HCT116 (cell line): ENCODE results near the gene LRIT3.

ENCODE experiments used
- CEBPB ChIP-seq: IDR thresholded peaks from 2 replicates; pipeline ENCODE4 v1.6.1; 2012; ENCODE audit warnings: low read depth
- EZH2 ChIP-seq: fragments of 200-600 bp; sonication (generic); IDR thresholded peaks from 2 replicates; pipeline ENCODE4 v1.6.1; 2017; ENCODE audit warnings: antibody characterized with exemption, mixed run types
- FOSL1 ChIP-seq: IDR thresholded peaks from 2 replicates; pipeline ENCODE4 v1.6.1; 2012; ENCODE audit warnings: low read depth
- JUND ChIP-seq: IDR thresholded peaks from 2 replicates; pipeline ENCODE4 v1.6.1; 2012
- POLR2A ChIP-seq: IDR thresholded peaks from 2 replicates; pipeline ENCODE4 v1.7.0; 2011; ENCODE audit warnings: borderline replicate concordance; ENCODE audit not compliant: insufficient read depth, insufficient read length; ENCODE audit errors: extremely low read depth
- POLR2AphosphoS5 ChIP-seq: IDR thresholded peaks from 2 replicates; pipeline ENCODE4 v1.6.1; 2011; ENCODE audit warnings: mild to moderate bottlenecking, low read depth, low read length, moderate library complexity
- RAD21 ChIP-seq: IDR thresholded peaks from 2 replicates; pipeline ENCODE4 v1.6.1; 2012; ENCODE audit warnings: low read depth, mild to moderate bottlenecking
- SIN3A ChIP-seq: IDR thresholded peaks from 2 replicates; pipeline ENCODE4 v1.6.1; 2012; ENCODE audit warnings: low read depth
- YY1 ChIP-seq: IDR thresholded peaks from 2 replicates; pipeline ENCODE4 v1.6.1; 2011; ENCODE audit warnings: low read length, low read depth, moderate library complexity, mild to moderate bottlenecking; ENCODE audit not compliant: insufficient replicate concordance; ENCODE audit errors: extremely low read depth
- TF ChIP-seq, protein P1 (sequence below), 3 experiments: fragments of 200-600 bp in 1 of 3; sonication (generic) in 1 of 3; IDR thresholded peaks in 2 of 3; conservative IDR thresholded peaks in 1 of 3; 2 replicates each; pipeline ENCODE4 v1.5.1; 2012 to 2017; ENCODE audit warnings: low read depth in 2 of 3, low read length in 2 of 3, antibody characterized with exemption in 1 of 3, borderline replicate concordance in 1 of 3, control low read depth in 1 of 3, mild to moderate bottlenecking in 1 of 3, mixed read lengths in 1 of 3, mixed run types in 1 of 3, moderate library complexity in 1 of 3; ENCODE audit not compliant: insufficient read depth in 1 of 3
- TF ChIP-seq, protein P2 (sequence below): IDR thresholded peaks from 2 replicates; pipeline ENCODE4 v1.6.1; 2012
- TF ChIP-seq, protein P3 (sequence below): IDR thresholded peaks from 2 replicates; pipeline ENCODE4 v1.6.1; 2012; ENCODE audit warnings: low read depth
- TF ChIP-seq, protein P4 (sequence below): IDR thresholded peaks from 2 replicates; pipeline ENCODE4 v1.6.1; 2012
- TF ChIP-seq, protein P5 (sequence below): IDR thresholded peaks from 2 replicates; pipeline ENCODE4 v1.6.1; 2011; ENCODE audit warnings: mild to moderate bottlenecking, low read length, moderate library complexity; ENCODE audit not compliant: insufficient replicate concordance; ENCODE audit errors: extremely low read depth

DNA sequence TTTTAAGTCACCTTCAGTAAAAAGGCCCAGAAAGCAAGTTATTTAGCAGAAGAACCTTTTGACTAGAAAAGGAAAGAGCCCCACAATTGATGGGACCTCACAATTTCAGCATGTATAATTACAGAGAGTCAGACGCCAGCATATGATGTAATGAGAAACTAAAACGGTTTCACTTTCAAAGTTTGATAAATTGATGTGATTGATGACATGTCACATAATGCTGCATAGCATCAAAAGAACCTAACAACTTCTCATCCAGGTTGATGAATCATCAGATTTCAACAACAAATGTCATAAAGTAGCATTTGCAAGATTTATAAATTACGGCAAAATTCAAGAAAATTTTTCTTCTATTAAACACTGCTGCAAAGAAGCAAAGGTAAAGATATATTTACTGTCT is 36.2 kb upstream of the LRIT3 start:
- TF ChIP-seq RAD21 (no peak), CEBPB (no peak), POLR2AphosphoS5 (no peak), FOSL1 (no peak), EZH2 (no peak), POLR2A (no peak), SIN3A (no peak), JUND (no peak), YY1 (no peak)
- TF ChIP-seq, protein P1, sequence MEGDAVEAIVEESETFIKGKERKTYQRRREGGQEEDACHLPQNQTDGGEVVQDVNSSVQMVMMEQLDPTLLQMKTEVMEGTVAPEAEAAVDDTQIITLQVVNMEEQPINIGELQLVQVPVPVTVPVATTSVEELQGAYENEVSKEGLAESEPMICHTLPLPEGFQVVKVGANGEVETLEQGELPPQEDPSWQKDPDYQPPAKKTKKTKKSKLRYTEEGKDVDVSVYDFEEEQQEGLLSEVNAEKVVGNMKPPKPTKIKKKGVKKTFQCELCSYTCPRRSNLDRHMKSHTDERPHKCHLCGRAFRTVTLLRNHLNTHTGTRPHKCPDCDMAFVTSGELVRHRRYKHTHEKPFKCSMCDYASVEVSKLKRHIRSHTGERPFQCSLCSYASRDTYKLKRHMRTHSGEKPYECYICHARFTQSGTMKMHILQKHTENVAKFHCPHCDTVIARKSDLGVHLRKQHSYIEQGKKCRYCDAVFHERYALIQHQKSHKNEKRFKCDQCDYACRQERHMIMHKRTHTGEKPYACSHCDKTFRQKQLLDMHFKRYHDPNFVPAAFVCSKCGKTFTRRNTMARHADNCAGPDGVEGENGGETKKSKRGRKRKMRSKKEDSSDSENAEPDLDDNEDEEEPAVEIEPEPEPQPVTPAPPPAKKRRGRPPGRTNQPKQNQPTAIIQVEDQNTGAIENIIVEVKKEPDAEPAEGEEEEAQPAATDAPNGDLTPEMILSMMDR (IDR thresholded peaks at IDR 0.05 in 2 of 3, conservative IDR thresholded peaks at IDR 0.05 in 1 of 3; ENCODE audit: borderline replicate concordance in 1 of 3, insufficient read depth in 1 of 3, low read depth in 2 of 3, low read length in 2 of 3): no peak
- TF ChIP-seq, protein P2, sequence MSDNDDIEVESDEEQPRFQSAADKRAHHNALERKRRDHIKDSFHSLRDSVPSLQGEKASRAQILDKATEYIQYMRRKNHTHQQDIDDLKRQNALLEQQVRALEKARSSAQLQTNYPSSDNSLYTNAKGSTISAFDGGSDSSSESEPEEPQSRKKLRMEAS: no peak
- TF ChIP-seq, protein P3, sequence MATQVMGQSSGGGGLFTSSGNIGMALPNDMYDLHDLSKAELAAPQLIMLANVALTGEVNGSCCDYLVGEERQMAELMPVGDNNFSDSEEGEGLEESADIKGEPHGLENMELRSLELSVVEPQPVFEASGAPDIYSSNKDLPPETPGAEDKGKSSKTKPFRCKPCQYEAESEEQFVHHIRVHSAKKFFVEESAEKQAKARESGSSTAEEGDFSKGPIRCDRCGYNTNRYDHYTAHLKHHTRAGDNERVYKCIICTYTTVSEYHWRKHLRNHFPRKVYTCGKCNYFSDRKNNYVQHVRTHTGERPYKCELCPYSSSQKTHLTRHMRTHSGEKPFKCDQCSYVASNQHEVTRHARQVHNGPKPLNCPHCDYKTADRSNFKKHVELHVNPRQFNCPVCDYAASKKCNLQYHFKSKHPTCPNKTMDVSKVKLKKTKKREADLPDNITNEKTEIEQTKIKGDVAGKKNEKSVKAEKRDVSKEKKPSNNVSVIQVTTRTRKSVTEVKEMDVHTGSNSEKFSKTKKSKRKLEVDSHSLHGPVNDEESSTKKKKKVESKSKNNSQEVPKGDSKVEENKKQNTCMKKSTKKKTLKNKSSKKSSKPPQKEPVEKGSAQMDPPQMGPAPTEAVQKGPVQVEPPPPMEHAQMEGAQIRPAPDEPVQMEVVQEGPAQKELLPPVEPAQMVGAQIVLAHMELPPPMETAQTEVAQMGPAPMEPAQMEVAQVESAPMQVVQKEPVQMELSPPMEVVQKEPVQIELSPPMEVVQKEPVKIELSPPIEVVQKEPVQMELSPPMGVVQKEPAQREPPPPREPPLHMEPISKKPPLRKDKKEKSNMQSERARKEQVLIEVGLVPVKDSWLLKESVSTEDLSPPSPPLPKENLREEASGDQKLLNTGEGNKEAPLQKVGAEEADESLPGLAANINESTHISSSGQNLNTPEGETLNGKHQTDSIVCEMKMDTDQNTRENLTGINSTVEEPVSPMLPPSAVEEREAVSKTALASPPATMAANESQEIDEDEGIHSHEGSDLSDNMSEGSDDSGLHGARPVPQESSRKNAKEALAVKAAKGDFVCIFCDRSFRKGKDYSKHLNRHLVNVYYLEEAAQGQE: no peak
- TF ChIP-seq, protein P4, sequence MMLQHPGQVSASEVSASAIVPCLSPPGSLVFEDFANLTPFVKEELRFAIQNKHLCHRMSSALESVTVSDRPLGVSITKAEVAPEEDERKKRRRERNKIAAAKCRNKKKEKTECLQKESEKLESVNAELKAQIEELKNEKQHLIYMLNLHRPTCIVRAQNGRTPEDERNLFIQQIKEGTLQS: no peak
- TF ChIP-seq, protein P5, sequence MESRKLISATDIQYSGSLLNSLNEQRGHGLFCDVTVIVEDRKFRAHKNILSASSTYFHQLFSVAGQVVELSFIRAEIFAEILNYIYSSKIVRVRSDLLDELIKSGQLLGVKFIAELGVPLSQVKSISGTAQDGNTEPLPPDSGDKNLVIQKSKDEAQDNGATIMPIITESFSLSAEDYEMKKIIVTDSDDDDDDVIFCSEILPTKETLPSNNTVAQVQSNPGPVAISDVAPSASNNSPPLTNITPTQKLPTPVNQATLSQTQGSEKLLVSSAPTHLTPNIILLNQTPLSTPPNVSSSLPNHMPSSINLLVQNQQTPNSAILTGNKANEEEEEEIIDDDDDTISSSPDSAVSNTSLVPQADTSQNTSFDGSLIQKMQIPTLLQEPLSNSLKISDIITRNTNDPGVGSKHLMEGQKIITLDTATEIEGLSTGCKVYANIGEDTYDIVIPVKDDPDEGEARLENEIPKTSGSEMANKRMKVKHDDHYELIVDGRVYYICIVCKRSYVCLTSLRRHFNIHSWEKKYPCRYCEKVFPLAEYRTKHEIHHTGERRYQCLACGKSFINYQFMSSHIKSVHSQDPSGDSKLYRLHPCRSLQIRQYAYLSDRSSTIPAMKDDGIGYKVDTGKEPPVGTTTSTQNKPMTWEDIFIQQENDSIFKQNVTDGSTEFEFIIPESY: no peak
